NCI-H146 treated with DMSO at 0.1 percent for 48 hours (cell line): Measurements from ENCODE around the gene MOCS1.
"Not testable (repeated sequence)": the region's sequence is repeated elsewhere in the genome, so short reads cannot be mapped to it uniquely, and the experiment has no call there.

Experiments used
- DNase-seq: peaks from one replicate; lab custom pipeline; 2025; ENCODE audit not compliant: unreplicated experiment; lab: John Stamatoyannopoulos, UW

Gene MOCS1

DNA sequence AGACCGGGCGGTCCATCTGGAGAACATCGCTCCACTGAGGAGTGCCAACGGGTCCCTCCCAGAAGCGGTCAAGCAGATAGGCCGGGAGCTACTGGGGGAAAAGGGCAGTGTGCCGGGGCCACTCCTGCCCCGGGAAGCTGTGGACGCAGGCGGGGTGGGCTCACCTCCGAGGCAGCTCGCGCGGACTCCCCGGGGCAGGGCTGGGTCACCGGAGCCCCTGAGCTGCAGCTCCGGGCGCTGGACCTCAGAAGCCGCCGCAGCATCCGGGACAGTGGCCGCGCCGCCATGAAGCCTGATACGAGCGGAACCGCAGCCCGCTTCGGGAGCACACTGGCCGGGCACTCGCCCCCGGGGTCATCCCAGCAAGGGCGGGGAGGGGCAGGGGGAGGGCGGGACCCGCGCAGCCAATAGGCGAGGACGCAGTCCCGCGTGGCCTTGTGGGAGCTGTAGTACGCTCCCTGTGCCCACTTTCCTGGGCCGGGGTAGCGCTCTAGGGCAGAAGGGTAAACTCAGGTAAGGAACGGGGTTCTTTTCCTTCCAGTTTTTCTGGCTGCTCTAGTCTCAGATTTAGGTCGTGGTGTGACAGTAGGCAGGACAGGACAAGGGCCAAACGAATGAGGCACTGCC is at the start of gene MOCS1:
TSS of gene MOCS1 (minus strand) at position 332 of the 627 bp plus-strand sequence. CDS start at position 287, 45 bp downstream.
- DNase-seq, result peak; percentile 36

DNA sequence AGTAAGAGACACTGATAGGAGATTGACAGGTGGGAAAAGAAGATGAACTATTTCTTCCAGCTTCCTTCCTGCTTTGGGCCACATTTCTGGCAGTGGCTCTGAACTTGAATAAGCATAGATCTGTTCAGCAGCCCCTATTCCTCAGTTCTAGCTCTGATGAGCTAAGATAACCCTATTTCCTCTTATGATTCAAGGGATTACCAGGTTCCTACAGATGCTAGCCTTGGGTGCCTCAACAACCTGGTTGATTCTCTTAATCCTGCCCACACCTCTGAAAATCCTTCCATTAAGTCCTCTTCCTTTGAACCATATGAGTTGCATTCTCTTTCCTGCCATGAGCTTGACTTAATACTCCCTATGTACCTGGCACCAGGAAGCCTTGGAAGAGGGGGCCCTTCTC is 49.8 kb upstream of the MOCS1 start:
- DNase-seq, result no peak

DNA sequence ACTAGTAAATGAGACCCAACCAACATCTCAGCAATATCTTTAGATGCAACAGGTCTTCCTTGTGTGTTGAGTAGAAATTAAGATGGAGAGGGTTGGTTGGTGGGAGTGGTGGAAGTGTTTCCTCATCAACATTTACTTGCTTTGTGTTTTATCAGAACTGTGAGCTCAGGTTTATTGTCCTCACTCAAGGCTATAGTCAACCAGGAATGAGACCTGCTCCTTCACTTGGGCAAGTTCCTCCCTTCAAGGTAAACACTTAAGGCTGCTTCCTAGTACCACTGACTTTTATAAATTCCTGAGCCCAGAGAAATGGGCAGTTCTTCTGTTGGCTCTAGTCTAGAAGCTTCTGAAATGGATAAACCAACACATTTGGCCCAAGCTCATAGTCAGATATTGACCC is 48.9 kb upstream of the MOCS1 start:
- no peak for DNase-seq

DNA sequence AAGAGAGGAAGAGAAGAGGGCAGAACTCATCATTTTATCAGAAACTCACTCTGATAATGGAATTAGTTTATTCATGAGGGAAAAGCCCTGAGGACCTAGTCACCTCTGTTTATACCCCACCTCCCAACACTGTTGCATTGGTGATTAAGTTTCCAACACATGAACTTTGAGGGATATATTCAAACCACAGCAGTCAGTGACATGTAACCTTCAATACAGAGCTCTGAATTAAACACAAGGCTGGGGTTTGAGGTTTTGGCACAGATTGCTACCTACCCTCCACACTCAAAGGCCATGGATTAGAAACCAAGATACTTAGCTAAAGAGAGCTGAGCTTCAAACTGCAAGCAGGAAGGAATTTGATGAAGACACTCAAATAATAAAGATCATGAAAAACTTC is 48.5 kb upstream of the MOCS1 start:
- no peak for DNase-seq

DNA sequence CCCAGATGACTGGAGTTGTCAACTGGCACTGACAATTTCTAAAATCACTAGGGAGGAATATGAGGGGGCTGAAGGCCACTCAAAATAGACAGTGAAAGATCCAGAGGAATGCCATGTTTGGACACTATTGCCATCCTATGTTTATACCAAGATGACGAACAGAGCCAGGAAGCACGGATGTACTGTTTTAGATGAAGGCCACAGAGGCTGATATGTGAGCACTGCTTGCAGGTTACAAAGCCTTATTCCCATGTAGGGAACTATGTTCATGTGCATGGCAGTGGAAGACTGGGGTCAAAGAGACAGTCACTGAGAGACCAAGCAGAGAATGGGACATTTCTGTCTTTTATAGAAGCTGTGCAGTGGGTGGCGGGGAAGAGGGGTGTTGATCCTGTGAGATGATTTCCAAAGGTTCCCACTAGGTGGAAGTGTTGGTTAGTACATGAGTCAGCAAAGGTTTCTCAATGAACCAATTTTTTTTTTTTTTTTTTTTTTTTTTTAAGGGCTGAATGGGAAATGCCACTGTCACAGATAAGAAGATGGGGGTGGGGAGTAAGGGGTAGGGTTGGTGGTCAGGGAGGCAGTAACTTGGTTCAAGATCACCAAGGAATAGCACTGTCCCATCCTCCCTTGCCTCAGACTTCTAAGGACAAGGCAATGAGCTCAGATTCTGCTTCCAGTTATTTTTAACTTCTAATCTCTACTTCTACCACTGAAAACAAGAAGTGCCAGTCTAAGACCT is 46.7 kb upstream of the MOCS1 start:
- DNase-seq, result no peak

DNA sequence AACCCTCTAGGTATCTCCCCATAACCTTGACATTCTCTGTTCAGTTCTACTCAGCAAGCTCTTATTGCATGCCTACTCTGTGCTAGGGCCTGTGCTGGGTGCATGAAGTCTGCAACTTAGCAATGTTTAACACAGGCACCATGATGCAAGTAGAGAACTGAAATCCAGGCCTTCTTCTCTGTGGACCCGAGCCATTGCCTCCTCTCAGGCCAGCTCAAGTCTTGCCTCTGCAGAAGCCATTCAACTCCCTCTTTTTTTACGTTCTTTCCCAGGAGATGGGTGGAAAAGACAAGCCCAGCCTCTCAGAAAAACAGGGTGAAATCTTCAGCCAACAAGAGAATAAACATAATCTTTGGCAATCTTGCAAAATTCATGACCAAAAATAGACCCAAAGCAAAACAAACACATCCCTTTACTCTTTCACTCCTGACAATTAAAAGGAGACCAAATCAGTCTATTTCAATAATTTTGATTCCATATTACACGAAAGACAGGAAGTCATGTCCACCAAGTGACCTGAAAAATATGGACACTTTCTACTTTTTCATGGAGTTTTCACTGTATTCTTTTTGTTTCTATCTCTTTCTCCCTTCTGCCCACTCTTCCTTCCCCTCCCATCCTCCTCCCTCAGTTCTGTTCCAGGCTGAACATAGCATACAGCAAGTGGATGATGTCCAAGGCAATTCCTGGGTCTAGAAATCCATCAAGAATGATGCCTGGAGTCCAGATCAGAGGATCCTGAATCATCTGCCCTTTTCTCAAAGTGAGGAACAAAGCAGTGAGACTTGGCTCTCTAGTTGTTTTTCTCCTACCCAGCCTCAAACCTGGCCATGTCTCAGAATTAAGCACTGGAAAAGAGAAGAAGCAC is 45.4 kb upstream of the MOCS1 start:
- no peak for DNase-seq

DNA sequence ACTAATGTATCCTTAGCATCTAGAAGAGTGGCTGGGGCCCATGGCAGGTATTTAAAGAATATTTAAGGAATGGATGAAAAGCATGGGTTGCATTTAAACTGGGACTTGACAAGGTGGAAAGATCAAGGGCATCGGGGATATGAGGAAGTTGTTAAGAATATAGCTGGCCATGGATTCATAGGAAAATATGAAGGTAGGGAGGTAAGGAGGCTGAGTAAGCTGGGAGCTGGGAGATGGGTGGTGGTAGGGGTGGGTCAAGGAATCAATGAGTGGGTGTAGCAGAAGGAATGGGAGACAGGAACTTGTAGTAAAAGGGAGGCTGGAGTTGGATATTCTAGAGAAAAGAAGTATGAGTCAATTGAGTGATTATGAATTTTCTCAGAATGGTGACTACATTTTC is 44.0 kb upstream of the MOCS1 start:
- no peak for DNase-seq

DNA sequence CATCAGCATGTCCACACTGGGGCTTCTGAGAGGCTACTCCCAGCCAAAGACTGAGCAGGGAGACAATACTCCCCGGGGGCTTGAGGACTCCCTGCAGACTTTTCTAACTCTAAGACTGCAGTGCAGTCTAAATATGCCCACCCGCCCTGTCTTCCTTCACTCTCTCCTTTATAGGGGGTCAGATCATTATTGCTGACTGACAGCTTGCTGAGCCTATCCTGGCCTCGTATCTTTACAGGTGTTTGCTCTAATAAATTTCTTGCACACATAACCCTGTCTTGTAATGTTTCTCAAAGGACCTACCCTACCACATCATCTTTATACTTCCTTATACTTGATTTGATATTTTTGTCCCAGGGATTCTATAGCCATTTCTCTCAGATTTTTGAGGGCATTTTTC is 39.4 kb upstream of the MOCS1 start:
- DNase-seq, result no peak

DNA sequence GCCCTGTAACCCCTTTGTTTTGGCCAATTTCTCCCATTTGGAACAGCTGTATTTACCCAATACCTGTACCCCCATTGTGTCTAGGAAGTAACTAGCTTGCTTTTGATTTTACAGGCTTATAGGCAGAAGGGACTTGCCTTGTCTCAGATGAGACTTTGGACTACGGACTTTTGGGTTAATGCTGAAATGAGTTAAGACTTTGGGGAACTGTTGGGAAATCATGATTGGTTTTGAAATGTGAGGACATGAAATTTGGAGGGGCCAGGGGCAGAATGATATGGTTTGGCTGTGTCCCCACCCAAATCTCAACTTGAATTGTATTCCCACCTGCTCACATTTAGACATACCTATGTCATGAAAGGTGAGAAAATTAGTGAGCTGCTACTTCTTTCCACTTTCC is 38.5 kb upstream of the MOCS1 start:
- DNase-seq, result not testable (repeated sequence)

DNA sequence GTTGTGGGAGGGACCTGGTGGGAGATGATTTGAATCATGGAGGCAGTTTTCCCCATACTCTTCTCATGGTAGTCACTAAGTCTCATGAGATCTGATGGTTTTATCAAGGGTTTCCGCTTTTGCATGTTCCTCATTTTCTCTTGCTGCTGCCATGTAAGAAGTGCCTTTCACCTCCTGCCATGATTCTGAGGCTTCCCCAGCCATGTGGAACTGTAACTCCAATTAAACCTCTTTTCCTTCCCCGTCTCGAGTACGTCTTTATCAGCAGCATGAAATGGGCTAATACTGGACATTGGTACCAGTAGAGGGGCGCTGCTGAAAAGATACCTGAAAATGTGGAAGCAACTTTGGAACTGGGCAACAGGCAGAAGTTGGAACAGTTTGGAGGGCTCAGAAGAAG is 36.9 kb upstream of the MOCS1 start:
- DNase-seq, result not testable (repeated sequence)

DNA sequence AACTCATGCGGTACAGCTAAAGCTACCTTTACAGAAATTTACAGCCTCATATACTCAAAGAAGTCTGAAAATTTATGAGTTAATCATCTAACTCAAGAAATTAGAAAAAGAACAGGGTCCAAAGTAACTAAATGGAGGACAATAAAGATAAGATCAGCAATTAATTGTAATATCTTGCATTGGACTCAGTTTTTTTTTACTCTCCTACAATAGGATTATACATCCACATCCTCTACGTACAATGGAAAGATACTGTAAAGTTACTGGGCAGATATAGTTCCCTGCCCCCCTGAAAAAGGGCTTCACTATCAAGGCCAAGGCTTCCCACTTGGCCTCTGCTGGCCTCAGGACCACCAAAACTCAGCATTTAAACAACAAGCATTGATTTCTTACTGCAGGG is 31.5 kb upstream of the MOCS1 start:
- DNase-seq, result no peak

DNA sequence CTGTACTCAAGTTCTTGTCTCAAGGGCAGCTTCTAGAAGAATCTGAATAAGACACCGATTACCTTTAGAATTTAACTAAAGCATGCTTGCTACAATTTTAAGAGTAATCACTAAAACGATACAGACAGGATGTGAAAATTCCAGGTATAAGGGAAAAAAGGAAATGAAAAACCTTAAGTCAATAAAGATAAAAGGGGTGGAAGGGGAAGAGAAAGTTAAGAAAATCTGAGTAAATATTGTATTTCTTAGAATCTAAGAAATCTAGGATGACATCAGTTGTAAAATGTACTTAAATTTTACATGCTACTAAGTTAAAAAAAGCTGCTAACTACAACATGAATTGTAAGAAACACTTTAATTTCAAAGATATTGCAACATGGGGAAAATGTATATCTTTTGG is 30.3 kb upstream of the MOCS1 start:
- no peak for DNase-seq

DNA sequence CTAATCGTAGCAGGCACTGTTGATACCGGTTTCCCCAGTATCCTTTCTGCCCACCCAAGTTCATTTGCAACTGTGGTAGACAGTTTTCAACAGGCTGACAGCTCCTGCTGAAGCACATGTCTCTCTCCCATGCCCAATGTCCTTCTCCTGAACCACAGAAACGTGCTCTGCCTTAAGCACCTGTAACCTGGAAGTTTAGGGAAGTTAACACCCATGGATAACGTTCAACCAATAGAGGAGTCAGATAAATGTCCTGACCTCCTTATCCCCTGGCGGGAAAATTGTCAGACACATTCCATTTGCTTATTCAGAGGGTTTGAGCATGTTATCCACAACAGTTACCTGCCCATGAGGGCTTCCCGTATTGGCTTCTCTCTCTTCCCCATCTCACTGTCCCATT is 29.8 kb upstream of the MOCS1 start:
- DNase-seq, result no peak

DNA sequence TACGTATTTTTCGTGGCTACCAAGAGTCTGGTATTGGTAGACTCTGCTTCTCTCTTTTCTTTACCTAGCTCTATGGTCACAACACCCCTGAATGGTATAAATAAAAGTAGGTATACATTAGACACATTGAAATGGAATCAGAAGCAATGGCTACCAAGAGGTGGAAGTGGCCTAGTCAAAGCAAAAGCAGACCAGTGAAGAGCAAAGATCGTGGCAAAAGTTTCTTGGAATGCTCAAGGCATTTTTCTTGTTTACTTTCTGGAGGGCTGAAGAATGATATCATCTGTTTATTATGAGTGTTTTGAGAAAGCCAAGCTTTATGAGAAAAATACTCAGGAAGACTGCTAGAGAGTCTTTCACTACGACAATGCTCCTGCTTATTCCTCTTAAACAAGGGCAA is 28.6 kb upstream of the MOCS1 start:
- DNase-seq, result no peak

DNA sequence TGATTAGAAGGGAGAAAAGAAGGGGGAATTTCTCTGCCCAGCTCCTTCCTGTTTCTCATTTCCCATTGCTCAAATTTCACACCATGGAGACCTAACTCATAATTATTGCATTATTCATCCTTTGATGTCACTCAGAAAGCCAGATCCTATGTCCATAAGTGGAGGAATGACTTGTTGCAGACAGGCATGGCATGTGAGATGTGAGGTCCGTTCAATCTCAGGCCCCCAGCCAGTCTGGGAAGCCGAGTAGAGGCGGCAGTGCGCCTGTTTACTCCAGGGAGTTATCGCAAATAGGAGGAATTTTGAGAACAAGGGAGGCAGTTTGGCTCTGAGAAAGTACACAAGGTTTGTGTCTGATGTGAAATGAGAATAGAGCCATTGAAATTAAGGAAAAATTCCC is 26.9 kb upstream of the MOCS1 start:
- DNase-seq, result no peak

DNA sequence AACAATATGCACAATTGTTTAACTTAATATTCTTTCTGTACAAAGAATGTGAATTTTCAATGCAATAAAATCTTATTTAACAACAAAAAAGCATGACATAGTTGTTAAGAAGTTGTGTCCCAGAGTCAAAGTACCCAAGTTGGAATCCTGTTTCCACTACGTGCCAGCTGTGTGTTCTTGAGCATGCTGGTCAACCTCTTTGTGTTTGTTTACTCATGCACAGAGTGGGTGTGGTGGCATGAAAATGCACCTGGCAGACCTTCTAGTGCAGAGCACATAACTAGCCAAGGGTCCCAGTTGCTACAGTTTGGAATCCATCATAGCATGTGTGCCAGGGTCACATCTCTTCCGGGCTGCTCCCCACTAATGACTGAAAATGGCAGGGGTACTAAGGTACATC is 24.7 kb upstream of the MOCS1 start:
- DNase-seq, result no peak

DNA sequence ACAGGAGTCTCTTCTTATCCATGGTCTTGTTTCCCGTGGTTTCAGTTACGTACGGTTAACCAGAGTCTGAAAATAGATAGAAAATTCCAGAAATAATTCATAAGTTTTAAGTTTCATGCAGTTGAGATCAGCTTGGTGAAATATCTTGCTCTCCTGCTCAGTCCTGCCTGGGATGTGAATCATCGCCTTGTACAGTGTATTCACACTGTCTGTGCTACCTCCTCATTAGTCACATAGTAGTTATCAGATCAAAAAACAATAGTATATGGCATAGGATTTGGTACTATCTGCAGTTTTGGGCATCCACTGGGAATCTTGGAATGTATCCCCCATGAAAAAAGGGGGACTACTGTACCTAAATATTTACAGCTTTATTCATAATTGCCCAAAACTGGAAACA is 22.7 kb upstream of the MOCS1 start:
- no peak for DNase-seq

DNA sequence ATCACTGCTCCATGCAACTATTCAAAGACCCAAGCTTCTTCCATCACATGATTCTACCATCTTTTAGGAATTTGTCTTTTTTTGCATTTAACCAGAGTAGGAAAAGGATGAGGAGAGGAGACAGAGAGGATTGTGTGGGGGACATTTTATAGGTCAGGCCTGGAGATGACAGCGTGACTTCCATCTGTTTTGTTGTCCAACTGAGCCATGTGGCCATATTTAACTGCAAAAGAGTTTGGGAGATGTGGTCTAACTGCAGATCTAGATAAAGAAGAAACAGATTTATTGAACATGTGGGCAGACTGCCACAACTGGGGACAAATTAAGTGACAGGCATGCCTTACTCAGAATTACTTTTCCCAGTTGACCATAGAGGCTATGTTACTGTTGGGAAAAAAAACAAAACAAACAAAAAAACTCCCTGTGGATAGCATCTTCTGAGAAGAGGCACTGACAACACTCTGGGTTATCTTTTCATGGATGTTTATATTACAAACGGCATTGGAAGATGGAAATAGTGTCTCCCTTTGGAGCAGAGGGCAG is 18.9 kb upstream of the MOCS1 start:
- no peak for DNase-seq

DNA sequence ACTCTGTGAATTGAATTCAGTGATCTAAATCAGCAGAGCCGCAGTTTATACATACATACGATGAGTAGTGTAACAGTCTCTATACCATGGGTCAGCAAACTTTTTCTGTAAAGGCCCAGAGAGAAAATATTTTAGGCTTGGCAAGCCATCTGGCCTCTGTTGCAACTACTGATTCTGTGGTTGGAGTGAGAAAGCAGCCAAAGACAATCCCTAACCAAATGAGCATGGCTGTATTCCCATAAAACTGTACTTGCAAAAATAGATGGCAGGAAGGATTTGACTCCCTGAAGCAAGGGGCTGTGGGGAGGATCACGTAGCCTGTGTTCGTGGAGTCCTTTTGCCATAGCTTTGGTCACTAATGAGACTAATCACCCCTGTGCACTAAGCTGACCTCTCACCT is 17.9 kb upstream of the MOCS1 start:
- DNase-seq, result no peak

DNA sequence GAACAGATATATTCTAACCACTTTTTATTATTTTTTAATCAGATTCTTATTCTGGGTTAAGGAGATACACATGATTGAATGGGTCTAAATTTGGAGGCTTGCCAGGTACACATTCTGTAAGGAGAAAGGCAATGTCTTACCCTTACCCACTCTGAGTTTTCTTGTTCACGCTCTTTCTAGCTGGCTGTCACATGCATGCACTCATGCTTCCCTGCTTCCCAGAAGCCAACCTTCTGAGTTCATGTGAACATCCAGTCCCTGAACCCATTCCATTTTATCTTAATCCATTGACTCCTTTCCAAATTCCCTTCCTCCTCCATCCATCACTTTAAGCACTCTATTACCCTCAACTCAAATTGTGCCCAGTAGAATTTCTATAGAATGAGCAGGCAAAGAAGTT is 17.5 kb upstream of the MOCS1 start:
- no peak for DNase-seq

DNA sequence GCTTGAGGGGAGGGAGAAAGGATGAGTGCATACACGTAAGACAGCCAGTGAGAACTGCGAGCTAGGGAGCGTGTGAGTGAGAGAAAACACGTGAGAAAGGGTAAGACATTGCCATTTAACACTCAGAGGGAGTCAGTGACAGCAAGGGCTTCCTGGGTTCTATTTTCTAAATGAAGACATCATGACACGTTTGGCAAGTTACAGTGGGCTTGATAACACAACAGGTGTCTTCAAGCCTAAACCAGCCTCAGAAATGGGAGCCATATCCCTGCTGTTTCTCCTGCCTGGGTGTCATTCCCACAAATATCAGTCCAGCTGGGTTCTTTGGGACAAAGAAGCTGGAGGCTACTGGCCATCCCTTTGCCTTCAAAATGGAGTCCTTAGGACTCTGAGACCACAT is 16.9 kb upstream of the MOCS1 start:
- no peak for DNase-seq
